ENCODE results near the gene PURA.

GRCh38 chr5:140126315-140127012 is 12.6 kb downstream of the PURA start:
- TF ChIP-seq CTCF (IDR thresholded peaks at IDR 0.05; ENCODE audit: insufficient read depth, low read depth, low read length) (no peak), EZH2 (IDR thresholded peaks at IDR 0.05; ENCODE audit: insufficient read depth, low read length) (no peak)
